Fibroblast of lung (primary cell): ENCODE data around the gene ATP11C.

Experiments used
- CTCF ChIP-seq, 2 donors: IDR thresholded peaks in 1 of 2; conservative IDR thresholded peaks in 1 of 2; 1 replicate in 1 of 2; 2 replicates in 1 of 2; pipeline ENCODE4 v1.5.1; 2011 to 2012; ENCODE audit warnings: low read length in 2 of 2, control low read depth in 1 of 2, inconsistent platforms in 1 of 2, low read depth in 1 of 2, mild to moderate bottlenecking in 1 of 2
- EZH2 ChIP-seq: IDR thresholded peaks from 2 replicates; pipeline ENCODE4 v1.5.1; 2012; ENCODE audit warnings: low read length, control low read depth, mild to moderate bottlenecking; ENCODE audit errors: missing control alignments

- TF ChIP-seq CTCF (conservative IDR thresholded peaks at IDR 0.05 in 1 of 2, IDR thresholded peaks at IDR 0.05 in 1 of 2; ENCODE audit: low read depth in 1 of 2, low read length in 2 of 2) = no peak
- no peak for TF ChIP-seq EZH2
These were observed 109.0 kb downstream of the ATP11C start for GRCh38 chrX:139823806-139824205.
